Measurements from ENCODE around the gene GORASP1. TPM values are rescaled to one million over a fixed set of nuclear protein-coding genes. Genes with fewer than 3 reads are reported as not detected.

GORASP1 gene
- polyA plus RNA-seq, 3 donors, result 23.2 to 105 (median 31.2) TPM

- Mint-ChIP-seq H3K4me3 (no peak overlapping the region), H3K4me1 (peaks cover 15% of the 10 kb centered on the region), H3K27me3 (ENCODE audit: low read depth in 3 of 3) (peaks cover 6 to 11% (median 7%) of the 10 kb centered on the region in 3 donors), H3K9me3 (no peaks in the 10 kb centered on the region), H3K36me3 (peaks cover 3 to 18% of the 10 kb centered on the region in 2 donors), H3K27ac (no peak overlapping the region)
- Histone ChIP-seq H3K36me3 (replicated peaks in 1 of 2; ENCODE audit: control insufficient read depth in 1 of 2, insufficient read depth in 2 of 2, low read length in 2 of 2) (peaks cover 0 to 4% of the 10 kb centered on the region in 2 donors), H3K4me1 (ENCODE audit: control insufficient read depth in 1 of 2, insufficient read depth in 2 of 2, low read length in 2 of 2) (peaks cover 9 to 10% of the 10 kb centered on the region in 2 donors), H3K9me3 (replicated peaks in 1 of 2; ENCODE audit: control insufficient read depth in 1 of 2, insufficient read depth in 1 of 2, low read length in 2 of 2) (no peaks in the 10 kb centered on the region), H3K4me3 (replicated peaks in 1 of 3; ENCODE audit: low read depth in 2 of 3, low read length in 3 of 3) (no peak overlapping the region), H3K4me2 (replicated peaks; ENCODE audit: extremely low read depth, low read length, poor library complexity, severe bottlenecking) (no peak overlapping the region), H4K20me1 (ENCODE audit: insufficient read depth, low read length) (no peaks in the 10 kb centered on the region), H3K27me3 (ENCODE audit: control insufficient read depth in 2 of 2, insufficient read depth in 2 of 2, low read length in 2 of 2) (no peaks in the 10 kb centered on the region), H3K9ac (ENCODE audit: insufficient read depth, low read length, poor library complexity, severe bottlenecking) (no peak overlapping the region), H3K79me2 (ENCODE audit: insufficient read depth, low read length) (no peaks in the 10 kb centered on the region), H2AFZ (ENCODE audit: insufficient read depth, low read depth, low read length, poor library complexity, severe bottlenecking) (no peak overlapping the region), H3K27ac (ENCODE audit: low read depth in 1 of 2, low read length in 2 of 2) (no peak overlapping the region)
- WGBS (ENCODE audit: insufficient coverage), result no CpG with 5 or more reads among the region's 3 CpGs
- intact Hi-C loops (cut with micrococcal nuclease), result no loop called here
- TF ChIP-seq CTCF (IDR thresholded peaks at IDR 0.05), result no peak
- DNase-seq, result no peak
Measured at GRCh38 chr3:39113291-39113690, 5.9 kb upstream of the GORASP1 start.

GRCh38 chr3:39112535-39112934 is 5.1 kb upstream of the GORASP1 start:
- Mint-ChIP-seq H3K9me3 (no peaks in the 10 kb centered on the region), H3K4me1 (peaks cover 20% of the 10 kb centered on the region), H3K4me3 (no peak overlapping the region), H3K27ac (no peak overlapping the region), H3K36me3 (peaks cover 3 to 18% of the 10 kb centered on the region in 2 donors), H3K27me3 (ENCODE audit: low read depth in 3 of 3) (peaks cover 6 to 14% (median 7%) of the 10 kb centered on the region in 3 donors)
- no peak for TF ChIP-seq CTCF (IDR thresholded peaks at IDR 0.05)
- Histone ChIP-seq H3K4me3 (replicated peaks in 1 of 3; ENCODE audit: low read depth in 2 of 3, low read length in 3 of 3) (no peak overlapping the region), H3K79me2 (ENCODE audit: insufficient read depth, low read length) (peaks cover 2% of the 10 kb centered on the region), H3K4me1 (ENCODE audit: control insufficient read depth in 1 of 2, insufficient read depth in 2 of 2, low read length in 2 of 2) (peaks cover 15 to 17% of the 10 kb centered on the region in 2 donors), H3K27me3 (ENCODE audit: control insufficient read depth in 2 of 2, insufficient read depth in 2 of 2, low read length in 2 of 2) (no peaks in the 10 kb centered on the region), H3K27ac (ENCODE audit: low read depth in 1 of 2, low read length in 2 of 2) (no peak overlapping the region), H4K20me1 (ENCODE audit: insufficient read depth, low read length) (no peaks in the 10 kb centered on the region), H3K36me3 (replicated peaks in 1 of 2; ENCODE audit: control insufficient read depth in 1 of 2, insufficient read depth in 2 of 2, low read length in 2 of 2) (peaks cover 0 to 4% of the 10 kb centered on the region in 2 donors), H3K9ac (ENCODE audit: insufficient read depth, low read length, poor library complexity, severe bottlenecking) (no peak overlapping the region), H3K9me3 (replicated peaks in 1 of 2; ENCODE audit: control insufficient read depth in 1 of 2, insufficient read depth in 1 of 2, low read length in 2 of 2) (no peaks in the 10 kb centered on the region), H2AFZ (ENCODE audit: insufficient read depth, low read depth, low read length, poor library complexity, severe bottlenecking) (no peak overlapping the region), H3K4me2 (replicated peaks; ENCODE audit: extremely low read depth, low read length, poor library complexity, severe bottlenecking) (no peak overlapping the region)
- intact Hi-C loops (cut with micrococcal nuclease), result no loop called here
- DNase-seq, result no peak
- 88% methylated on average over 2 of the region's 2 CpGs for WGBS (ENCODE audit: insufficient coverage)

Measured in CD14-positive monocyte (primary cell).